GM12878 (cell line): ENCODE measurements around the gene TATDN3. TPM values are rescaled to one million over a fixed set of nuclear protein-coding genes. Genes with fewer than 3 reads are reported as not detected.
"Not testable (repeated sequence)": the region's sequence is repeated elsewhere in the genome, so short reads cannot be mapped to it uniquely, and the experiment has no call there.

ENCODE experiments used
- ATAC-seq: fragments of 200-7000 bp; cut with Tn5 transposase; 3 replicates; pipeline ENCODE4 v1.9.1; 2020; ENCODE audit warnings: mild to moderate bottlenecking, moderate library complexity
- BruUV-seq: library from RNA; stranded (reverse); fragments of 400-500 nt; replicated peaks from 2 replicates; lab custom pipeline; 2021; lab: Mats Ljungman, UMichigan
- CTCF ChIA-PET: fragments of 300-600 bp; sonication (Branson Sonifier 250); formaldehyde crosslinking; extraction: SDS; loops from one replicate; lab custom pipeline; 2021; ENCODE audit warnings: inconsistent platforms; lab: Yijun Ruan, JAX
- POLR2A ChIA-PET: fragments of 350-600 bp; formaldehyde crosslinking; extraction: SDS; loops from one replicate; lab custom pipeline; 2021; ENCODE audit warnings: inconsistent platforms; lab: Charles Lee
- RAD21 ChIA-PET: fragments of 300-600 bp; sonication (Branson Sonifier 250); formaldehyde crosslinking; loops from one replicate; lab custom pipeline; 2023; ENCODE audit warnings: antibody characterized with exemption; ENCODE audit not compliant: unreplicated experiment; lab: Charles Lee
- SMC1A ChIA-PET: fragments of 300-600 bp; sonication (Branson Sonifier 250); formaldehyde crosslinking; loops from one replicate; lab custom pipeline; 2023; ENCODE audit not compliant: unreplicated experiment, uncharacterized antibody; lab: Charles Lee
- DNase-seq: peaks from one replicate; pipeline ENCODE4 v3.0.0-alpha.2; 2011; ENCODE audit warnings: low read depth, low spot score
- FAIRE-seq: peaks from 3 replicates; lab custom pipeline; 2011; peaks lifted over from hg19 to GRCh38; lab: Jason Lieb, UNC
- H2AFZ ChIP-seq: 2 replicates; pipeline ENCODE4 v1.6.0; 2011; ENCODE audit warnings: low read depth, low read length, control low read depth; ENCODE audit not compliant: control insufficient read depth
- H3K27ac ChIP-seq: 2 replicates; pipeline ENCODE4 v1.5.1; 2011; ENCODE audit warnings: control low read depth; ENCODE audit not compliant: control insufficient read depth, insufficient read depth
- H3K27me3 ChIP-seq, 2 experiments: replicated peaks in 1 of 2; 2 replicates each; pipeline versions ENCODE4 v1.6.0 to v1.6.1; 2011; ENCODE audit warnings: low read length in 1 of 2; ENCODE audit not compliant: control insufficient read depth in 2 of 2, insufficient read depth in 2 of 2
- H3K36me3 ChIP-seq, 2 experiments: 2 replicates each; pipeline ENCODE4 v1.5.1; 2011; ENCODE audit warnings: low read length in 1 of 2; ENCODE audit not compliant: control insufficient read depth in 2 of 2, insufficient read depth in 2 of 2
- H3K4me1 ChIP-seq: 2 replicates; pipeline ENCODE4 v1.6.1; 2011; ENCODE audit warnings: mild to moderate bottlenecking, low read length, moderate library complexity, mixed read lengths; ENCODE audit not compliant: control insufficient read depth, insufficient read depth
- H3K4me2 ChIP-seq: 2 replicates; pipeline ENCODE4 v1.6.0; 2011; ENCODE audit warnings: control low read depth; ENCODE audit not compliant: control insufficient read depth, insufficient read depth
- H3K4me3 ChIP-seq: fragments of 200-600 bp; sonication (generic); 2 replicates; pipeline ENCODE4 v1.5.1; 2016
- H3K79me2 ChIP-seq: 2 replicates; pipeline ENCODE4 v1.6.0; 2011; ENCODE audit warnings: low read length; ENCODE audit not compliant: control insufficient read depth, insufficient read depth
- H3K9ac ChIP-seq: 2 replicates; pipeline ENCODE4 v1.8.0; 2011; ENCODE audit warnings: low read length, control low read depth, mixed read lengths; ENCODE audit not compliant: control insufficient read depth, insufficient read depth
- H3K9me3 ChIP-seq: replicated peaks from 3 replicates; pipeline ENCODE4 v1.5.1; 2011; ENCODE audit warnings: mild to moderate bottlenecking, low read length; ENCODE audit not compliant: control insufficient read depth, insufficient read depth
- H4K20me1 ChIP-seq: 2 replicates; pipeline ENCODE4 v1.6.0; 2011; ENCODE audit not compliant: control insufficient read depth, insufficient read depth
- BHLHE40 ChIP-seq, 2 experiments: fragments of 450-650 bp in 1 of 2; IDR thresholded peaks; 2 replicates each; pipeline ENCODE4 v1.6.1; 2011 to 2017; ENCODE audit warnings: low read depth in 2 of 2, borderline replicate concordance in 1 of 2, improper control_type of control experiment in 1 of 2, low read length in 1 of 2, mild to moderate bottlenecking in 1 of 2
- CBX5 ChIP-seq: sonication (generic); IDR thresholded peaks from 2 replicates; pipeline ENCODE4 v1.6.1; 2016; ENCODE audit warnings: low read depth, moderate library complexity, mild to moderate bottlenecking, inconsistent platforms
- CEBPB ChIP-seq, 2 experiments: fragments of 150-350 bp in 1 of 2; IDR thresholded peaks; 2 replicates each; pipeline ENCODE4 v1.6.1; 2012 to 2014; ENCODE audit warnings: low read depth in 2 of 2, low read length in 2 of 2, borderline replicate concordance in 1 of 2, inconsistent platforms in 1 of 2
- E2F4 ChIP-seq: IDR thresholded peaks from 2 replicates; pipeline ENCODE4 v1.6.1; 2012; ENCODE audit warnings: low read depth, low read length, improper control_type of control experiment
- KAT2A ChIP-seq: conservative IDR thresholded peaks from 2 replicates; pipeline ENCODE4 v1.6.1; 2011; ENCODE audit warnings: low read depth, low read length; ENCODE audit not compliant: control insufficient read depth
- MYB ChIP-seq: fragments of 150-350 bp; IDR thresholded peaks from 2 replicates; pipeline ENCODE4 v1.6.1; 2014; ENCODE audit warnings: mild to moderate bottlenecking, low read depth, low read length, borderline replicate concordance
- PAX5 ChIP-seq: IDR thresholded peaks from 2 replicates; pipeline ENCODE4 v1.6.1; 2011; ENCODE audit warnings: low read depth, low read length, borderline replicate concordance
- SMC3 ChIP-seq: IDR thresholded peaks from 2 replicates; pipeline ENCODE4 v1.6.1; 2011; ENCODE audit warnings: low read length, improper control_type of control experiment, borderline replicate concordance
- SRF ChIP-seq, 2 experiments: IDR thresholded peaks; 2 replicates each; pipeline ENCODE4 v1.6.1; 2011; ENCODE audit warnings: low read depth in 2 of 2, low read length in 2 of 2, mild to moderate bottlenecking in 1 of 2, moderate library complexity in 1 of 2
- TARDBP ChIP-seq: IDR thresholded peaks from 2 replicates; pipeline ENCODE4 v1.6.1; 2016; ENCODE audit warnings: borderline replicate concordance
- ZNF24 ChIP-seq: fragments of 450-650 bp; IDR thresholded peaks from 2 replicates; pipeline ENCODE4 v1.6.1; 2017; ENCODE audit warnings: antibody characterized with exemption, mild to moderate bottlenecking
- WGBS: methylation state at CpG from one replicate; pipeline ENCODE4 v1.1.6; 2016; ENCODE audit warnings: low lambda C conversion rate; ENCODE audit not compliant: insufficient replicate concordance, insufficient coverage; ENCODE audit errors: missing lambda C conversion rate; 5-methylcytosine and 5-hydroxymethylcytosine counted together
- in situ Hi-C: fragments of 300-500 bp; cut with MboI; formaldehyde crosslinking; loops from 9 replicates; pipeline ENCODE4 v1.14.3; 2018; ENCODE audit warnings: mixed read lengths
- intact Hi-C: fragments of 100-400 bp; cut with micrococcal nuclease; formaldehyde crosslinking; loops from one replicate; pipeline ENCODE4 v1.14.2; 2022; ENCODE audit not compliant: unreplicated experiment
- polyA plus RNA-seq, 11 experiments: library from polyadenylated mRNA; depleted of rRNA in 4 of 11; unstranded in 6 of 11; stranded (reverse) in 5 of 11; fragments of >200 nt; fragmentation: Nextera tagmentation in 4 of 11; fragmentation: Illumina TruSeq in 1 of 11; extraction: Ambion mirVana in 4 of 11; extraction: Trizol in 1 of 11; gene quantifications; 1 replicate in 1 of 11; 2 replicates in 10 of 11; pipeline versions ENCODE4 v1.2.1 to v1.2.3, GENCODE V29; 2011 to 2016; ENCODE audit warnings: inconsistent platforms in 2 of 11, missing spikeins in 2 of 11, low read depth in 1 of 11
- total RNA-seq, 4 experiments: library from RNA; depleted of rRNA in 3 of 4; stranded (reverse); fragments of >200 nt in 3 of 4; fragmentation: Illumina TruSeq in 1 of 4; extraction: Trizol in 1 of 4; gene quantifications; 2 replicates each; pipeline versions ENCODE4 v1.2.1 to v1.2.3, GENCODE V29; 2013 to 2021
- TF ChIP-seq, protein P1 (sequence below): IDR thresholded peaks from 2 replicates; pipeline ENCODE4 v1.6.1; 2011; ENCODE audit warnings: mild to moderate bottlenecking, low read depth, low read length, moderate library complexity; ENCODE audit not compliant: insufficient replicate concordance
- TF ChIP-seq, protein P2 (sequence below): fragments of 450-650 bp; IDR thresholded peaks from 2 replicates; pipeline ENCODE4 v1.6.1; 2014; ENCODE audit warnings: mild to moderate bottlenecking

TATDN3 gene
- total and polyA plus RNA-seq, 10 of the 15 experiments (the other 5 are each of a cell fraction or from before 2014, with no cell fraction given), result 15.5 to 40.0 (median 22.7) TPM

DNA sequence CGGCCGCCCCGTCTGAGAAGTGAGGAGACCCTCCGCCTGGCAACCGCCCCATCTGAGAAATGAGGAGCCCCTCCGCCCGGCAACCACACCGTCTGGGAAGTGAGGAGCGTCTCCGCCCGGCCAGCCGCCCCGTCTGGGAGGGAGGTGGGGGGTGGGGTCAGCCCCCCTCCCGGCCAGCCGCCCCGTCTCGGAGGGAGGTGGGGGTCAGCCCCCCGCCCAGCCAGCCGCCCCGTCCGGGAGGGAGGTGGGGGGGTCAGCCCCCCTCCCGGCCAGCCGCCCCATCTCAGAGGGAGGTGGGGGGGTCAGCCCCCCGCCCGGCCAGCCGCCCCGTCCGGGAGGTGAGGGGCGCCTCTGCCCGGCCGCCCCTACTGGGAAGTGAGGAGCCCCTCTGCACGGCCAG, 12.6 kb upstream of the TATDN3 start:
- H2AFZ ChIP-seq, intact Hi-C loops, SMC1A ChIA-PET, H3K9me3 ChIP-seq, FAIRE-seq, H3K4me2 ChIP-seq, BruUV-seq, H3K9ac ChIP-seq, H3K79me2 ChIP-seq, H3K27me3 ChIP-seq, CTCF ChIA-PET, H3K4me3 ChIP-seq, in situ Hi-C loops, H3K36me3 ChIP-seq, H4K20me1 ChIP-seq, ATAC-seq, RAD21 ChIA-PET, H3K27ac ChIP-seq, DNase-seq, POLR2A ChIA-PET, H3K4me1 ChIP-seq: not testable (repeated sequence)
- WGBS, result 100% methylated on average over 5 of the region's 32 CpGs

DNA sequence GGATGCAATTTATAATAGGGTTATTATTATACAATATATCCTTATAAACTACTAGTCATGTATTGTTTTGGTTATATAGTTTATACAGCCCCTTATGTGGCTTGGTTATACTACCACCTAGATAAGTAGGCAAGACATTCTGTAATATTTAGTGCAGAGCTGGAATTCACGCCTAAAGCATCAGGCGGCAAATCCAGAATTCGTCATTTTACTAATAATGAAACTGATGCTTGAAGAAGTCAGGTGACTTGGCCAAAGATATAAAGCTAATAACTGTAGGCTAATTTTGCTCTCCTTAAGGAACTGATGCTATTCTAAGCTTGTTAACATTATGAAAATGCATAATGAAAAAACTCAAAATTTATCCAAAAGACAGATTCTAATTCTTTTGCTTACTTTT, 10.9 kb upstream of the TATDN3 start:
- DNase-seq (no peak), FAIRE-seq (peak; percentile 59), ATAC-seq (peak; percentile 61)
- H2AFZ ChIP-seq, result no peak overlapping the region
- no peaks in the 10 kb centered on the region for H3K79me2 ChIP-seq
- in situ Hi-C loops (no loop called here), intact Hi-C loops (no loop called here)
- no peak overlapping the region for H3K4me2 ChIP-seq
- RAD21 ChIA-PET, result interaction anchor here (0.7 to 3.9 kb wide), 20 partner anchors 10 to 324 kb away, joined by 3 to 45 read pairs (median 6); partner anchors contain the start of gene BATF3
- no peak overlapping the region for H3K4me3 ChIP-seq
- SMC1A ChIA-PET, result interaction anchor here (0.8 to 6.3 kb wide), 31 partner anchors 10 to 324 kb away, joined by 3 to 80 read pairs (median 6); partner anchors contain the start of genes NSL1 and TATDN3
- H3K27ac ChIP-seq, result no peak overlapping the region
- no TSS peak for BruUV-seq
- WGBS, result 86% methylated on average over 3 of the region's 3 CpGs
- no peaks in the 10 kb centered on the region for H4K20me1 ChIP-seq
- POLR2A ChIA-PET, result interaction anchor here (0.5 to 2.5 kb wide), 3 partner anchors 79 to 379 kb away, joined by 3 to 6 read pairs (median 5); no protein-coding TSS in a partner anchor
- H3K9ac ChIP-seq, result no peak overlapping the region
- peaks cover 0 to 2% of the 10 kb centered on the region in 2 experiments; a peak in 2 of 4 replicates for H3K36me3 ChIP-seq
- H3K4me1 ChIP-seq, result peaks cover 10% of the 10 kb centered on the region; the same call in 1 of the 2 replicates
- CTCF ChIA-PET, result interaction anchor here (0.8 to 7.4 kb wide), 22 partner anchors 9 to 324 kb away, joined by 3 to 103 read pairs (median 10); partner anchors contain the start of gene ATF3
- no peaks in the 10 kb centered on the region for H3K9me3 ChIP-seq
- no peaks in the 10 kb centered on the region for H3K27me3 ChIP-seq
- no peak for TF ChIP-seq PAX5
- TF ChIP-seq SRF (IDR thresholded peaks at IDR 0.05; ENCODE audit: low read depth in 2 of 2, low read length in 2 of 2), result no peak
- TF ChIP-seq BHLHE40 (IDR thresholded peaks at IDR 0.05; ENCODE audit: borderline replicate concordance in 1 of 2, low read depth in 2 of 2, low read length in 1 of 2), result peak in 1 of 2 experiments; percentile 19; a peak in 1 of 4 replicates
- TF ChIP-seq, protein P1, sequence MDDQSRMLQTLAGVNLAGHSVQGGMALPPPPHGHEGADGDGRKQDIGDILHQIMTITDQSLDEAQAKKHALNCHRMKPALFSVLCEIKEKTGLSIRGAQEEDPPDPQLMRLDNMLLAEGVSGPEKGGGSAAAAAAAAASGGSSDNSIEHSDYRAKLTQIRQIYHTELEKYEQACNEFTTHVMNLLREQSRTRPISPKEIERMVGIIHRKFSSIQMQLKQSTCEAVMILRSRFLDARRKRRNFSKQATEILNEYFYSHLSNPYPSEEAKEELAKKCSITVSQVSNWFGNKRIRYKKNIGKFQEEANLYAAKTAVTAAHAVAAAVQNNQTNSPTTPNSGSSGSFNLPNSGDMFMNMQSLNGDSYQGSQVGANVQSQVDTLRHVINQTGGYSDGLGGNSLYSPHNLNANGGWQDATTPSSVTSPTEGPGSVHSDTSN, result no peak
- TF ChIP-seq CBX5, result no peak
- TF ChIP-seq, protein P2, sequence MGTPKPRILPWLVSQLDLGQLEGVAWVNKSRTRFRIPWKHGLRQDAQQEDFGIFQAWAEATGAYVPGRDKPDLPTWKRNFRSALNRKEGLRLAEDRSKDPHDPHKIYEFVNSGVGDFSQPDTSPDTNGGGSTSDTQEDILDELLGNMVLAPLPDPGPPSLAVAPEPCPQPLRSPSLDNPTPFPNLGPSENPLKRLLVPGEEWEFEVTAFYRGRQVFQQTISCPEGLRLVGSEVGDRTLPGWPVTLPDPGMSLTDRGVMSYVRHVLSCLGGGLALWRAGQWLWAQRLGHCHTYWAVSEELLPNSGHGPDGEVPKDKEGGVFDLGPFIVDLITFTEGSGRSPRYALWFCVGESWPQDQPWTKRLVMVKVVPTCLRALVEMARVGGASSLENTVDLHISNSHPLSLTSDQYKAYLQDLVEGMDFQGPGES, result no peak
- TF ChIP-seq SMC3, result no peak
- no peak for TF ChIP-seq TARDBP
- no peak for TF ChIP-seq E2F4
- no peak for TF ChIP-seq KAT2A
- no peak for TF ChIP-seq MYB
- no peak for TF ChIP-seq ZNF24
- TF ChIP-seq CEBPB (IDR thresholded peaks at IDR 0.05; ENCODE audit: borderline replicate concordance in 1 of 2, low read depth in 2 of 2, low read length in 2 of 2), result no peak
